Right cardiac atrium (tissue), 5 donors: ENCODE results near the gene MTHFSD. TPM values are rescaled to one million over a fixed set of nuclear protein-coding genes. Genes with fewer than 3 reads are reported as not detected.
A peak's percentile ranks its signal among the peaks of the same experiment; 100 is the strongest.

ENCODE experiments used
- ATAC-seq, 2 donors: fragments of 200-7000 bp; cut with Tn5 transposase; one replicate each; pipeline versions ENCODE4 v1.8.0 to v1.9.1; 2020; ENCODE audit warnings: moderate library complexity in 2 of 2, mild to moderate bottlenecking in 1 of 2
- DNase-seq, 3 donors: peaks; one replicate each; pipeline ENCODE4 v3.0.0-alpha.2; 2020
- H3K27ac ChIP-seq: one replicate; pipeline ENCODE4 v1.5.1; 2013; ENCODE audit warnings: mild to moderate bottlenecking, low read length, control low read depth, moderate library complexity
- H3K27me3 ChIP-seq: one replicate; pipeline ENCODE4 v1.6.1; 2013; ENCODE audit not compliant: control insufficient read depth, insufficient read depth
- H3K4me1 ChIP-seq: one replicate; pipeline ENCODE4 v1.6.1; 2013; ENCODE audit warnings: low read length; ENCODE audit not compliant: control insufficient read depth, insufficient read depth
- H3K4me3 ChIP-seq: one replicate; pipeline ENCODE4 v1.5.1; 2013; ENCODE audit warnings: low read length, control low read depth
- H3K9me3 ChIP-seq: one replicate; pipeline ENCODE4 v1.6.1; 2013; ENCODE audit warnings: low read length; ENCODE audit not compliant: control insufficient read depth
- WGBS: extraction: QIAGEN DNeasy Blood & Tissue Kit; methylation state at CpG from one replicate; pipeline ENCODE4 v1.1.7; 2013; 5-methylcytosine and 5-hydroxymethylcytosine counted together
- intact Hi-C, 4 donors: fragments of 100-400 bp; cut with DNase I; formaldehyde crosslinking; loops; one replicate each; pipeline versions ENCODE4 v1.11.0 to v1.14.0; 2022 to 2023
- polyA plus RNA-seq: library from polyadenylated mRNA; stranded (reverse); fragments of 200-250 nt; gene quantifications from one replicate; pipeline ENCODE4 v1.2.3, GENCODE V29; 2013
- total RNA-seq, 4 donors: library from RNA; stranded (reverse); fragmentation: NEBNext Ultra II Directional; extraction: Animal tissue kit (Norgen Biotek cat#: 25700); gene quantifications; one replicate each; pipeline ENCODE4 v1.2.1, GENCODE V29; 2021
- donor health status: healthy with polysubstance abuse.
- donor health status: DM: no; HTN: yes; CAD: no.
- donor health status: DM: no; HTN: no; CAD: no.
- donor health status: DM: no; HTN: yes; CAD: no; lungs with severe emphysema.
- donor health status: DM: yes; HTN: yes; CAD: no.

The MTHFSD gene
- total and polyA plus RNA-seq, 5 donors, result 8.8 to 14.7 (median 11.2) TPM

- no peaks in the 10 kb centered on the region for H3K4me1 ChIP-seq
- no peak overlapping the region for H3K27ac ChIP-seq
- intact Hi-C loops, result loop anchor here (5.0 to 10.0 kb wide), 4 partner anchors 90 to 190 kb away; no protein-coding TSS in a partner anchor
- DNase-seq, result no peak
- H3K4me3 ChIP-seq, result no peak overlapping the region
- no peak for ATAC-seq
- H3K27me3 ChIP-seq, result no peaks in the 10 kb centered on the region
- H3K9me3 ChIP-seq, result no peaks in the 10 kb centered on the region
- 69% methylated on average over 4 of the region's 4 CpGs for WGBS
These were observed 19.6 kb upstream of the MTHFSD start for GRCh38 chr16:86574646-86575045.

DNA sequence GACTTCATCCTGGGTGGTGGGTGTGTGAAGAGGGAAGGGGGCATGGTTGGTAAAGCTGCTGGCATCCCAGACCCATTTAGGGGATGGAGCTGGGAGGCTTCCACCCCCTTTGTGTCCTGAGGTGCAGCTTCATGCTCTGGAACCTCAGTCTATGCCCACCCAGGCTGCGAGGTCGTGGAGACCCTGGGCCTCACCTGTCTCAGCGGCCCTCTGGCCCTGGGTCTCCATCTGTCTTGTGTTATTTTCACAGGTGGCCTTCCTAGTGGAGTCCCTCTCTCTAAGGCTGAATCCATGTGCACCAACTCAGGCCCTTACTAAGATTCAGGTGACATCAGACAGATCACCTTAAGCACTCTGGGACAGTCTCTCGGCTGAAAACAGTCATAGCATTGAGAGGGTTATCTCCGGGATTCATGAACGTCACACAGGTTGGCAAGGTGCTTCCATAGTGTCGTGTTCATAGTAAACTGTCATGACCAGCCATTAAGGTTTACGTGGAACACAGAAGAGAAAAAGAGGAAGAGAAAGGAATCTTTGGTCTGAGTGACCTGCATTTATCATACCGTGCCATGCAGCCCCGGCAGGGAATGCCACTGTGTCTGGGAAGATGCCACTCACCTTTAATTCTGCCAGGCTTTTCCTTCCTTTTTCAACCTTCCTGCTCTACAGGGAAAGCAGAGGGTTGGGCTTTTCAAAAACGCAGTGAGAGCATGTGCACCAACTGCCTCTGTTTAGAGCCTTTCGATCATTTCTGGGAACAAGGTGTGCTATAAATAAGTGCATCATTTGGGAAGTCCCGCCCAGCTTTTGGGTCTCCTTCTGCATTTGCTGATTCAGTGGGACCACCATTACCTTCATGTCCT is 18.8 kb upstream of the MTHFSD start:
- 70% methylated on average over 13 of the region's 13 CpGs for WGBS
- H3K4me1 ChIP-seq, result no peaks in the 10 kb centered on the region
- H3K9me3 ChIP-seq, result no peaks in the 10 kb centered on the region
- H3K27me3 ChIP-seq, result no peaks in the 10 kb centered on the region
- DNase-seq, result no peak
- ATAC-seq, result no peak
- intact Hi-C loops, result loop anchor here (10.0 kb wide), 3 partner anchors 91 to 191 kb away; no protein-coding TSS in a partner anchor
- no peak overlapping the region for H3K27ac ChIP-seq
- no peak overlapping the region for H3K4me3 ChIP-seq

- no peak for DNase-seq
- Histone ChIP-seq H3K4me3 (no peak overlapping the region), H3K27me3 (no peaks in the 10 kb centered on the region), H3K4me1 (no peaks in the 10 kb centered on the region), H3K27ac (no peak overlapping the region), H3K9me3 (no peaks in the 10 kb centered on the region)
- 64% methylated on average over 8 of the region's 8 CpGs for WGBS
- intact Hi-C loops, result loop anchor here (10.0 kb wide), 3 partner anchors 92 to 192 kb away; no protein-coding TSS in a partner anchor
- no peak for ATAC-seq
These were observed 18.2 kb upstream of the MTHFSD start for GRCh38 chr16:86573215-86573614.

DNA sequence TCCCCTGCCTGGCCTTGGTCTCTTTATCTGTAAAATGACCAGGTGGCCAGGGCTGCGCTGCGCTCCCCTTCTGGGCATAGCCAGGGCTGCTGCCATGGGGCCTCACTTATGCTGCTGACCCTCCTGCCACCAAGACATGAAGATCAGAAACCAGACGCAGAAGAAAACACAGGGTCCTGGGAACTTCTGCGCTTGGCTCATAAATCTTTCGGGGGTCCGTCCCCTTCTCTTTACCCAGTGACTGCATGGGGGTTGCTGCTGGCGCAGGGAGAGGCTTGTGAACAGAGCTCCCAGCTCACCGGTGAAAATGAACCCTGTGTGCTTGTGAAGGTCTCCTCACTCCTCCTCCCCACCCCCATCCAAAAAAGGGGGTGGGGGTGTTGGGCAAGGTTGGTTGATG is 17.6 kb upstream of the MTHFSD start:
- Histone ChIP-seq H3K9me3 (no peaks in the 10 kb centered on the region), H3K4me3 (no peak overlapping the region), H3K27ac (no peak overlapping the region), H3K4me1 (no peaks in the 10 kb centered on the region), H3K27me3 (no peaks in the 10 kb centered on the region)
- DNase-seq, result no peak
- ATAC-seq, result no peak
- WGBS, result 83% methylated on average over 8 of the region's 8 CpGs
- intact Hi-C loops, result loop anchor here (10.0 kb wide), 3 partner anchors 92 to 192 kb away; no protein-coding TSS in a partner anchor

GRCh38 chr16:86572041-86572521 is 17.0 kb upstream of the MTHFSD start:
- Histone ChIP-seq H3K27ac (no peak overlapping the region), H3K27me3 (no peaks in the 10 kb centered on the region), H3K4me1 (no peaks in the 10 kb centered on the region), H3K9me3 (no peaks in the 10 kb centered on the region), H3K4me3 (no peak overlapping the region)
- no peak for DNase-seq
- WGBS, result 64% methylated on average over 12 of the region's 12 CpGs
- ATAC-seq, result no peak
- intact Hi-C loops, result loop anchor here (10.0 kb wide), 3 partner anchors 93 to 193 kb away; no protein-coding TSS in a partner anchor

- no peaks in the 10 kb centered on the region for H3K27me3 ChIP-seq
- intact Hi-C loops, result loop anchor here (10.0 kb wide), 3 partner anchors 93 to 193 kb away; no protein-coding TSS in a partner anchor
- no peaks in the 10 kb centered on the region for H3K9me3 ChIP-seq
- no peak overlapping the region for H3K27ac ChIP-seq
- peak overlapping the region; percentile 3 for H3K4me3 ChIP-seq
- H3K4me1 ChIP-seq, result no peaks in the 10 kb centered on the region
- DNase-seq (no peak), ATAC-seq (no peak)
- WGBS, result 61% methylated on average over 10 of the region's 10 CpGs
These were observed 16.5 kb upstream of the MTHFSD start for GRCh38 chr16:86571530-86571915.

GRCh38 chr16:86570558-86571529 is 15.8 kb upstream of the MTHFSD start:
- H3K9me3 ChIP-seq, result no peaks in the 10 kb centered on the region
- no peaks in the 10 kb centered on the region for H3K4me1 ChIP-seq
- intact Hi-C loops, result loop anchor here (10.0 kb wide), 3 partner anchors 94 to 194 kb away; no protein-coding TSS in a partner anchor
- no peak for ATAC-seq
- peak overlapping the region; percentile 26 for H3K4me3 ChIP-seq
- no peak overlapping the region for H3K27ac ChIP-seq
- no peaks in the 10 kb centered on the region for H3K27me3 ChIP-seq
- WGBS, result 56% methylated on average over 28 of the region's 28 CpGs
- no peak for DNase-seq

DNA sequence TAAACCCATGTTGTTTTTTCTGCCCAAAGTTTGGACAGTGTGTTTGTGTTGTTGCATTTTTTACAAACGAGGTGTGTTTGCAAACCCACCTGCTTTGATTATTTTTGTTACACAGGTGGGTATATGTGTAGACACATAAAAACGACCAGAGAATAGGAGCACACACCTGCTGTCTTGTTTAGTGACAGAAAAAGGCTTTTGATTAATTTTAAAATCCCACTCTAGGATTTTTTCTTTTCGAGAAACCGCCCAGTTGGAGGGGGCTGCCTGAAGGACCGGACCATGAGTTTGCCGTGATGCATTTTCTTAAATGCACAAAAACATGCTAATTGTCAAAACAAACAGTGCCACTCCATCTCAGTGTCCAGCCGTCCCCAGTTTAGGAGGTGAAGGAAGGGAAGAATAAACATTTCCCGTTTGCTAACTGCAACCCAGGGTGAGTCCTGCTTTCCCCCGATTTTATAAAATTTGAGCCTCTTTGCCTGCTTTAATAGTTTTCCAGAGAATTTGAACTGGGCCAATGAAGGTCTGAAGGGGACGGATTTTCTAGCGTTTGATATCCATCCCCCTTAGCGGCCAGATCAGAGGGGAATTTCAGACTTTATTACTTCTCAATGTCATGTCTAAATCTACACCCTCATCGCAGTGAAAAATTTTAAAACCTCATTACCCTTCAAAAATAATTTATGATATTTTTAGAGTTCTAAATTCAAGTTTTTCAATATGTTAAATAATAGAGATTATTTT is 14.8 kb upstream of the MTHFSD start:
- DNase-seq (no peak), ATAC-seq (no peak)
- intact Hi-C loops, result loop anchor here (5.0 to 10.0 kb wide), 4 partner anchors 95 to 707 kb away; no protein-coding TSS in a partner anchor
- no peaks in the 10 kb centered on the region for H3K4me1 ChIP-seq
- H3K4me3 ChIP-seq, result peak overlapping the region; percentile 37
- WGBS, result 45% methylated on average over 13 of the region's 13 CpGs
- H3K27me3 ChIP-seq, result no peaks in the 10 kb centered on the region
- H3K27ac ChIP-seq, result no peak overlapping the region
- H3K9me3 ChIP-seq, result no peaks in the 10 kb centered on the region

- no peak for DNase-seq
- no peak for ATAC-seq
- Histone ChIP-seq H3K4me1 (no peaks in the 10 kb centered on the region), H3K27ac (peak overlapping the region; percentile 8), H3K27me3 (no peaks in the 10 kb centered on the region), H3K9me3 (no peaks in the 10 kb centered on the region), H3K4me3 (peak overlapping the region; percentile 39)
- WGBS, result 12% methylated on average over 33 of the region's 33 CpGs
- intact Hi-C loops, result loop anchor here in 1 of 4 donors (5.0 kb wide), 1 partner anchor 708 kb away; no protein-coding TSS in a partner anchor
These were observed 13.9 kb upstream of the MTHFSD start for GRCh38 chr16:86568677-86569623.
